ENCODE data around the gene PODXL.

- peak; percentile 60; the same call in 1 of the 2 replicates for TF ChIP-seq POLR2AphosphoS5 (IDR thresholded peaks at IDR 0.05; ENCODE audit: low read depth, low read length)
- TF ChIP-seq BACH1 (IDR thresholded peaks at IDR 0.05; ENCODE audit: low read length), result no peak
- TF ChIP-seq MAX (IDR thresholded peaks at IDR 0.05), result no peak
- no peak for TF ChIP-seq TBP (IDR thresholded peaks at IDR 0.05; ENCODE audit: low read depth, low read length)
- TF ChIP-seq CHD1 (IDR thresholded peaks at IDR 0.05; ENCODE audit: low read depth, low read length), result no peak
- no peak for TF ChIP-seq ATF3 (IDR thresholded peaks at IDR 0.05; ENCODE audit: insufficient read depth, low read depth, low read length)
- TF ChIP-seq RAD21 (IDR thresholded peaks at IDR 0.05 in 1 of 2, conservative IDR thresholded peaks at IDR 0.05 in 1 of 2; ENCODE audit: low read depth in 2 of 2, low read length in 2 of 2), result peak; percentile 56 to 59
- no peak for TF ChIP-seq RNF2 (IDR thresholded peaks at IDR 0.05; ENCODE audit: borderline replicate concordance, low read depth, low read length, missing control alignments, poor library complexity, severe bottlenecking)
These were observed 48.7 kb downstream of the PODXL start for GRCh38 chr7:131507592-131508331.

Measured in H1 (cell line).